ENCODE results near the gene NRM. TPM values are rescaled to one million over a fixed set of nuclear protein-coding genes. Genes with fewer than 3 reads are reported as not detected.

Gene NRM
- total RNA-seq, 1 experiment from 2014 or later, result 13.6 TPM

DNA sequence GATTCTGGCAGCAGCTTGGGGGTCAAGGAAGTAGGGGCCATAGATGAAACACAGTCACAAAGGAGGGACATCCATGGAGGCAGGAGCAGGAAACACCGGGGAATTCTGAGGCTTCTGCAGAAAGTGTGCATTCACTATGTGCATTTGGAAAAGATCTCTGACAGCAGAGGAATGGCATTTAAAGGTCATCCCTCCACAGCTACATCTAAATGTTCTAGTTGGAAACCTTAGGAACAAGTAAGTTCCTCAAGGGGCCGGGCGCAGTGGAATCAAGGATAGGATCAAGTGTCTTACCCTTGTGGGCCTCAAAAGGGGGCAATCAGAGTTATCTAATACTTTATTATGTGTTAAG lies 35.1 kb downstream of the NRM start:
- H3K27me3 ChIP-seq (ENCODE audit: insufficient read depth, low read length), result no peaks in the 10 kb centered on the region
- DNase-seq (ENCODE audit: low read depth, low spot score) (no peak), ATAC-seq (no peak)
- H4K20me1 ChIP-seq (ENCODE audit: insufficient read depth), result no peaks in the 10 kb centered on the region
- H3K79me2 ChIP-seq (ENCODE audit: insufficient read depth, low read length), result no peaks in the 10 kb centered on the region
- BruUV-seq (replicated peaks), result no TSS peak
- no peak overlapping the region for H2AFZ ChIP-seq (ENCODE audit: low read depth, low read length, poor library complexity, severe bottlenecking)
- POLR2A ChIA-PET, result no interaction called here
- no peaks in the 10 kb centered on the region for H3K4me1 ChIP-seq (ENCODE audit: control insufficient read depth in 1 of 2, insufficient read depth in 2 of 2, low read length in 2 of 2)
- H3K9ac ChIP-seq (ENCODE audit: low read length), result no peak overlapping the region
- intact Hi-C loops (cut with micrococcal nuclease), result no loop called here
- no peaks in the 10 kb centered on the region for H3K9me2 ChIP-seq (ENCODE audit: insufficient read depth)
- H3K27ac ChIP-seq (ENCODE audit: low read depth, low read length), result no peak overlapping the region
- peaks cover 46 to 75% of the 10 kb centered on the region in 2 experiments; a peak in 3 of 4 replicates for H3K36me3 ChIP-seq (ENCODE audit: control insufficient read depth in 1 of 2, insufficient read depth in 2 of 2, low read length in 2 of 2)
- RAD21 ChIA-PET (ENCODE audit: low non-redundant PET in 1 of 2, low total read pairs in 2 of 2, uncharacterized antibody in 2 of 2, unreplicated experiment in 2 of 2), result no interaction called here
- CTCF ChIA-PET, result no interaction called here
- H3K4me3 ChIP-seq (replicated peaks in 1 of 2; ENCODE audit: low read depth in 1 of 2, low read length in 2 of 2), result no peak overlapping the region
- H3K9me3 ChIP-seq (ENCODE audit: control insufficient read depth in 1 of 2, insufficient read depth in 1 of 2, low read depth in 1 of 2, low read length in 2 of 2), result no peaks in the 10 kb centered on the region
- no peak for TF ChIP-seq TCF7L2 (IDR thresholded peaks at IDR 0.05; ENCODE audit: borderline replicate concordance, extremely low read depth, insufficient read depth, insufficient read length)
- no peak for TF ChIP-seq EZH2 (IDR thresholded peaks at IDR 0.05)
- no peak for TF ChIP-seq JUND (IDR thresholded peaks at IDR 0.05)
- H3K4me2 ChIP-seq (ENCODE audit: low read length), result no peak overlapping the region

DNA sequence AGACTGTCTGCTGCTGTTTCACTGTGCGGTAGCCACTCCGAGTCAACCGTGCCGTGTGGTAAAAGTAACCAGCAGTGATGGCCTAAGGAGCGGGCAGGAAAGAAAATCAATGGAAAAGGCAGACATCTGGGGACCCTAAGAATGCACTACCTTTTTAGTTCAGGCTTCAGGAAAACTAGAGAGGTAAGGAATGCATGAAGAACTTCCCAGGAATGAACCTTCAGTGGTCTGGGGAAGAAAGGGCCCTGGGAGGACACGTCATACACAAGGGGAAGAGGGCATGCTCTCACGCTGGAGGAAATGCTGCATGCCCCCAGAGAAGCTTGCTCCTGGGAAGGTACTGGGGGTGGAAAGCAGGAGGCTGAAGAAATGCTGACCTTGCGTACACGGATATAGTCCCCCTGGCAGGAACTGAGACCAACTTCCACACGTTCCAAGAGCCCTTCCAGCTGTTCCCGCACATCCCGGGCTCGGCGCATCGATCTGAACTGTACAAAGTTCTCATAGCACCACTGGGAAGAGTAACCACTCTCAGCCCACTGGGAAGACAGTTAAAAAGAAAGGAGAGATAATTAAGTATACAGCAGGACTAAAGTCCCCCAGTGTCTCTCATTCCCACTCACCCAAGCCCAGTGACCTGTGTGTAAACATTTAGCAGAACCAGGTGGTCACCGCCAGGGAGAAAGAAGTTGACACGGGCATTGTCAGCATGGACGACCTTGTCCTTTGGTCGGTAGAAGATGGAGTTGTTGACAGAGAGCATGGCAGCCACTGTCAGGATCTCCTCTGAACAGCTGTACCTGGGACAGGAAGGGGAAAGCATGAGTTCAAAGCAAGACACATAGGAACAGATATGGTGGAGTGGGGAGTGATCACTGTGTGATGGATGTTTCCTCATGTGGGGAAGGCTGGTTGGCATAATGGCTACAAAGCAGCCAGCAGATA lies 35.7 kb downstream of the NRM start:
- TF ChIP-seq TCF7L2 (IDR thresholded peaks at IDR 0.05; ENCODE audit: borderline replicate concordance, extremely low read depth, insufficient read depth, insufficient read length) (no peak), JUND (IDR thresholded peaks at IDR 0.05) (no peak), EGR1 (IDR thresholded peaks at IDR 0.05; ENCODE audit: low read depth) (no peak), SIN3A (IDR thresholded peaks at IDR 0.05; ENCODE audit: low read depth) (no peak), SRF (IDR thresholded peaks at IDR 0.05; ENCODE audit: low read depth) (no peak), ZNF274 (IDR thresholded peaks at IDR 0.05; ENCODE audit: low read depth, low read length) (no peak), CBX3 (IDR thresholded peaks at IDR 0.05; ENCODE audit: low read depth) (no peak), FOSL1 (IDR thresholded peaks at IDR 0.05; ENCODE audit: low read depth) (no peak), ELF1 (IDR thresholded peaks at IDR 0.05; ENCODE audit: borderline replicate concordance, low read depth) (no peak)
- TF ChIP-seq, protein P1, sequence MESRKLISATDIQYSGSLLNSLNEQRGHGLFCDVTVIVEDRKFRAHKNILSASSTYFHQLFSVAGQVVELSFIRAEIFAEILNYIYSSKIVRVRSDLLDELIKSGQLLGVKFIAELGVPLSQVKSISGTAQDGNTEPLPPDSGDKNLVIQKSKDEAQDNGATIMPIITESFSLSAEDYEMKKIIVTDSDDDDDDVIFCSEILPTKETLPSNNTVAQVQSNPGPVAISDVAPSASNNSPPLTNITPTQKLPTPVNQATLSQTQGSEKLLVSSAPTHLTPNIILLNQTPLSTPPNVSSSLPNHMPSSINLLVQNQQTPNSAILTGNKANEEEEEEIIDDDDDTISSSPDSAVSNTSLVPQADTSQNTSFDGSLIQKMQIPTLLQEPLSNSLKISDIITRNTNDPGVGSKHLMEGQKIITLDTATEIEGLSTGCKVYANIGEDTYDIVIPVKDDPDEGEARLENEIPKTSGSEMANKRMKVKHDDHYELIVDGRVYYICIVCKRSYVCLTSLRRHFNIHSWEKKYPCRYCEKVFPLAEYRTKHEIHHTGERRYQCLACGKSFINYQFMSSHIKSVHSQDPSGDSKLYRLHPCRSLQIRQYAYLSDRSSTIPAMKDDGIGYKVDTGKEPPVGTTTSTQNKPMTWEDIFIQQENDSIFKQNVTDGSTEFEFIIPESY (IDR thresholded peaks at IDR 0.05; ENCODE audit: extremely low read depth, insufficient replicate concordance, low read length), result no peak
- Histone ChIP-seq H3K36me3 (ENCODE audit: control insufficient read depth in 1 of 2, insufficient read depth in 2 of 2, low read length in 2 of 2) (peaks cover 46 to 72% of the 10 kb centered on the region in 2 experiments; a peak in 3 of 4 replicates), H3K9me2 (ENCODE audit: insufficient read depth) (no peaks in the 10 kb centered on the region), H3K4me2 (ENCODE audit: low read length) (no peak overlapping the region), H3K4me1 (ENCODE audit: control insufficient read depth in 1 of 2, insufficient read depth in 2 of 2, low read length in 2 of 2) (no peaks in the 10 kb centered on the region), H3K9ac (ENCODE audit: low read length) (no peak overlapping the region), H3K79me2 (ENCODE audit: insufficient read depth, low read length) (no peaks in the 10 kb centered on the region), H3K27me3 (ENCODE audit: insufficient read depth, low read length) (no peaks in the 10 kb centered on the region), H2AFZ (ENCODE audit: low read depth, low read length, poor library complexity, severe bottlenecking) (no peak overlapping the region), H3K9me3 (ENCODE audit: control insufficient read depth in 1 of 2, insufficient read depth in 1 of 2, low read depth in 1 of 2, low read length in 2 of 2) (no peaks in the 10 kb centered on the region), H4K20me1 (ENCODE audit: insufficient read depth) (no peaks in the 10 kb centered on the region), H3K4me3 (replicated peaks in 1 of 2; ENCODE audit: low read depth in 1 of 2, low read length in 2 of 2) (no peak overlapping the region), H3K27ac (ENCODE audit: low read depth, low read length) (no peak overlapping the region)
- intact Hi-C loops (cut with micrococcal nuclease), result no loop called here
- POLR2A ChIA-PET, result no interaction called here
- ATAC-seq (no peak), DNase-seq (ENCODE audit: low read depth, low spot score) (no peak)
- RAD21 ChIA-PET (ENCODE audit: low non-redundant PET in 1 of 2, low total read pairs in 2 of 2, uncharacterized antibody in 2 of 2, unreplicated experiment in 2 of 2), result no interaction called here
- BruUV-seq (replicated peaks), result no TSS peak
- CTCF ChIA-PET, result no interaction called here
